PC-3 (cell line): Measurements from ENCODE around the gene PTCD2. TPM values are rescaled to one million over a fixed set of nuclear protein-coding genes. Genes with fewer than 3 reads are reported as not detected.

Source experiments
- ATAC-seq: fragments of 200-7000 bp; cut with Tn5 transposase; 2 replicates; pipeline ENCODE4 v1.9.1; 2020; ENCODE audit warnings: mild to moderate bottlenecking, moderate library complexity
- BruUV-seq: library from RNA; stranded (reverse); fragments of 400-500 nt; replicated peaks from 2 replicates; lab custom pipeline; 2021; lab: Mats Ljungman, UMichigan
- CTCF ChIA-PET: fragments of 300-600 bp; sonication (Branson Sonifier 250); formaldehyde crosslinking; loops from one replicate; lab custom pipeline; 2022; ENCODE audit warnings: antibody characterized with exemption; lab: Charles Lee
- POLR2A ChIA-PET: fragments of 300-600 bp; sonication (Branson Sonifier 250); formaldehyde crosslinking; loops from one replicate; lab custom pipeline; 2022; ENCODE audit warnings: antibody characterized with exemption; ENCODE audit not compliant: unreplicated experiment; lab: Charles Lee
- DNase-seq: peaks from one replicate; pipeline ENCODE4 v3.0.0-alpha.2; 2015
- H2AFZ ChIP-seq: fragments of 300-600 bp; sonication (generic); 2 replicates; pipeline ENCODE4 v1.6.0; 2016; ENCODE audit warnings: antibody characterized with exemption, low read length
- H3F3A ChIP-seq: fragments of 300-600 bp; sonication (generic); one replicate; pipeline ENCODE4 v1.6.0; 2017; ENCODE audit warnings: antibody characterized with exemption, low read length, control low read depth, mild to moderate bottlenecking; ENCODE audit not compliant: unreplicated experiment
- H3K27ac ChIP-seq: fragments of 300-600 bp; sonication (generic); 2 replicates; pipeline ENCODE4 v1.5.1; 2016; ENCODE audit warnings: mild to moderate bottlenecking, low read length
- H3K27me3 ChIP-seq: fragments of 300-600 bp; sonication (generic); 2 replicates; pipeline ENCODE4 v1.6.1; 2016; ENCODE audit warnings: low read length, mixed read lengths
- H3K36me3 ChIP-seq: fragments of 300-600 bp; sonication (generic); 2 replicates; pipeline ENCODE4 v1.6.1; 2016; ENCODE audit warnings: low read depth, mixed run types, low read length, mixed read lengths
- H3K4me1 ChIP-seq: fragments of 300-600 bp; sonication (generic); 2 replicates; pipeline ENCODE4 v1.5.1; 2016; ENCODE audit warnings: low read length; ENCODE audit not compliant: insufficient read depth
- H3K4me2 ChIP-seq: fragments of 300-600 bp; sonication (generic); 2 replicates; pipeline ENCODE4 v1.6.0; 2016; ENCODE audit warnings: low read length
- H3K4me3 ChIP-seq: fragments of 300-600 bp; sonication (generic); 2 replicates; pipeline ENCODE4 v1.5.1; 2016; ENCODE audit warnings: mild to moderate bottlenecking, low read length, mixed read lengths
- H3K79me2 ChIP-seq: fragments of 300-600 bp; sonication (generic); 2 replicates; pipeline ENCODE4 v1.6.1; 2017; ENCODE audit warnings: low read length, mixed read lengths
- H3K9ac ChIP-seq: fragments of 300-600 bp; sonication (generic); 2 replicates; pipeline ENCODE4 v1.6.0; 2016; ENCODE audit warnings: mild to moderate bottlenecking, low read length
- H3K9me2 ChIP-seq: fragments of 300-600 bp; sonication (generic); replicated peaks from 2 replicates; pipeline ENCODE4 v1.6.1; 2016; ENCODE audit warnings: mixed run types, low read length, mixed read lengths
- H3K9me3 ChIP-seq: fragments of 300-600 bp; sonication (generic); 2 replicates; pipeline ENCODE4 v1.6.1; 2016; ENCODE audit warnings: low read length, mixed read lengths
- H4K20me1 ChIP-seq: fragments of 300-600 bp; sonication (generic); 2 replicates; pipeline ENCODE4 v1.6.1; 2016; ENCODE audit warnings: low read length, mixed read lengths
- CTCF ChIP-seq: fragments of 300-600 bp; sonication (generic); conservative IDR thresholded peaks from 2 replicates; pipeline ENCODE4 v1.5.1; 2017; ENCODE audit warnings: antibody characterized with exemption, low read depth, mild to moderate bottlenecking, low read length
- EZH2 ChIP-seq: fragments of 300-600 bp; sonication (generic); IDR thresholded peaks from one replicate; pipeline ENCODE4 v1.6.1; 2017; ENCODE audit warnings: antibody characterized with exemption, mild to moderate bottlenecking, low read length; ENCODE audit not compliant: unreplicated experiment
- EZH2phosphoT487 ChIP-seq: fragments of 300-600 bp; sonication (generic); IDR thresholded peaks from 2 replicates; pipeline ENCODE4 v1.6.1; 2018; ENCODE audit warnings: mild to moderate bottlenecking, antibody characterized with exemption, low read length, borderline replicate concordance
- intact Hi-C: fragments of 100-400 bp; cut with micrococcal nuclease; formaldehyde crosslinking; loops from 2 replicates; pipeline ENCODE4 v1.9.0; 2023
- total RNA-seq: library from RNA; depleted of rRNA; stranded (reverse); fragments of >200 nt; gene quantifications from 2 replicates; pipeline ENCODE4 v1.2.3, GENCODE V29; 2014

PTCD2 gene
- total RNA-seq, 1 experiment from 2014 or later = 3.4 TPM

GRCh38 chr5:72300590-72301339 lies 19.4 kb upstream of the PTCD2 start:
- DNase-seq (no peak), ATAC-seq (no peak)
- TF ChIP-seq CTCF (no peak), EZH2 (no peak), EZH2phosphoT487 (no peak)
- no TSS peak for BruUV-seq
- no peak overlapping the region for H3K4me2 ChIP-seq
- no peak overlapping the region for H3K9ac ChIP-seq
- ChIA-PET CTCF (no interaction called here), POLR2A (no interaction called here)
- H3F3A ChIP-seq = no peaks in the 10 kb centered on the region
- H3K4me3 ChIP-seq = no peak overlapping the region
- no peaks in the 10 kb centered on the region for H3K4me1 ChIP-seq
- H3K9me3 ChIP-seq = no peaks in the 10 kb centered on the region
- H2AFZ ChIP-seq = no peak overlapping the region
- H3K9me2 ChIP-seq = no peaks in the 10 kb centered on the region
- H3K27me3 ChIP-seq = no peaks in the 10 kb centered on the region
- intact Hi-C loops = no loop called here
- H3K36me3 ChIP-seq = peaks cover 4% of the 10 kb centered on the region; the same call in 1 of the 2 replicates
- no peak overlapping the region for H3K27ac ChIP-seq
- H3K79me2 ChIP-seq = peaks cover 68% of the 10 kb centered on the region
- no peaks in the 10 kb centered on the region for H4K20me1 ChIP-seq

GRCh38 chr5:72301557-72301956 lies 18.6 kb upstream of the PTCD2 start:
- intact Hi-C loops = no loop called here
- H3K27me3 ChIP-seq = no peaks in the 10 kb centered on the region
- no peak overlapping the region for H3K4me3 ChIP-seq
- peaks cover 4% of the 10 kb centered on the region; the same call in 1 of the 2 replicates for H3K36me3 ChIP-seq
- no peaks in the 10 kb centered on the region for H3K4me1 ChIP-seq
- H4K20me1 ChIP-seq = no peaks in the 10 kb centered on the region
- no peak for ATAC-seq
- peaks cover 76% of the 10 kb centered on the region for H3K79me2 ChIP-seq
- H3K9ac ChIP-seq = no peak overlapping the region
- no peaks in the 10 kb centered on the region for H3F3A ChIP-seq
- no peaks in the 10 kb centered on the region for H3K9me2 ChIP-seq
- TF ChIP-seq EZH2phosphoT487 = no peak
- TF ChIP-seq EZH2 = no peak
- no peak for TF ChIP-seq CTCF
- H3K4me2 ChIP-seq = no peak overlapping the region
- H3K27ac ChIP-seq = no peak overlapping the region
- H3K9me3 ChIP-seq = no peaks in the 10 kb centered on the region
- ChIA-PET CTCF (no interaction called here), POLR2A (no interaction called here)
- no peak overlapping the region for H2AFZ ChIP-seq
- no TSS peak for BruUV-seq
- no peak for DNase-seq

GRCh38 chr5:72302171-72302570 lies 18.0 kb upstream of the PTCD2 start:
- Histone ChIP-seq H3K9me3 (no peaks in the 10 kb centered on the region), H3K79me2 (peaks cover 82% of the 10 kb centered on the region), H3K4me3 (no peak overlapping the region), H3K9ac (no peak overlapping the region), H3K36me3 (peaks cover 4% of the 10 kb centered on the region; the same call in 1 of the 2 replicates), H3K27ac (no peak overlapping the region), H3K27me3 (no peaks in the 10 kb centered on the region), H3K4me2 (no peak overlapping the region), H2AFZ (no peak overlapping the region), H3K9me2 (no peaks in the 10 kb centered on the region), H3F3A (no peaks in the 10 kb centered on the region), H4K20me1 (no peaks in the 10 kb centered on the region), H3K4me1 (peaks cover under 1% of the 10 kb centered on the region)
- TF ChIP-seq CTCF (no peak), EZH2phosphoT487 (no peak), EZH2 (no peak)
- intact Hi-C loops = no loop called here
- POLR2A ChIA-PET = no interaction called here
- CTCF ChIA-PET = no interaction called here
- DNase-seq (no peak), ATAC-seq (no peak)
- BruUV-seq = no TSS peak
